Adrenal gland (tissue), 5 donors: ENCODE results near the gene AGPAT3.

Experiments used
- POLR2A ChIP-seq, 2 donors: fragments of 450-650 bp; IDR thresholded peaks; one replicate each; pipeline ENCODE4 v1.6.1; 2017; ENCODE audit warnings: antibody characterized with exemption in 2 of 2, mild to moderate bottlenecking in 2 of 2, moderate library complexity in 1 of 2
- TF ChIP-seq, protein P1 (sequence below), 6 experiments: fragments of 450-650 bp in 4 of 6; fragments of 200-600 bp in 2 of 6; sonication (generic) in 1 of 6; IDR thresholded peaks; 1 replicate in 5 of 6; 2 replicates in 1 of 6; pipeline versions ENCODE4 v1.5.1 to v1.8.0; 2016 to 2021; ENCODE audit warnings: antibody characterized with exemption in 6 of 6, mild to moderate bottlenecking in 2 of 6, moderate library complexity in 1 of 6
- donor health status: DM: no; HTN: no; CAD: no.

DNA sequence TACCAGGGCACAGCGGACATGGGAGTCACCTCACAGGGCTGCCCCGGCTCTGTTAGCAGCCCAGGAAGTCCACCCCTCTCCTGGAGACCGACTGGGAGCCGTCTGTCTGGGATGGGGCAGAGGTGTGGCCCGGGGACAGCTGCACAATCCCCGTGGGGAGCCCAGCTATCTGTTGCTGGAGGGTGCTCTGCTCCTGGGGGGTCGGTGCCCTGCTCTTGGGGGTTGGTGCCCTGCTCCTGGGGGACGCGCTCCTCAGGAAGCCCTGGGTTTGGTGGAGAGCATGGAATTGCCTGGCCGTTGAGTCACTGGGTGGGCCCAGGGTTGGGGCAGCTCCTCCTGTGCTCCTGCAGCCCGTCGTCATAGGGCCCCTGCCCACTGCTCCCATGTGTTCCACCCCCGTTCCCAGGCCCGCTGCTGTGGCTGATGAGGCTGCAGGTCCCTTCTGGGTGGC is 39.3 kb downstream of the AGPAT3 start:
- TF ChIP-seq, protein P1, sequence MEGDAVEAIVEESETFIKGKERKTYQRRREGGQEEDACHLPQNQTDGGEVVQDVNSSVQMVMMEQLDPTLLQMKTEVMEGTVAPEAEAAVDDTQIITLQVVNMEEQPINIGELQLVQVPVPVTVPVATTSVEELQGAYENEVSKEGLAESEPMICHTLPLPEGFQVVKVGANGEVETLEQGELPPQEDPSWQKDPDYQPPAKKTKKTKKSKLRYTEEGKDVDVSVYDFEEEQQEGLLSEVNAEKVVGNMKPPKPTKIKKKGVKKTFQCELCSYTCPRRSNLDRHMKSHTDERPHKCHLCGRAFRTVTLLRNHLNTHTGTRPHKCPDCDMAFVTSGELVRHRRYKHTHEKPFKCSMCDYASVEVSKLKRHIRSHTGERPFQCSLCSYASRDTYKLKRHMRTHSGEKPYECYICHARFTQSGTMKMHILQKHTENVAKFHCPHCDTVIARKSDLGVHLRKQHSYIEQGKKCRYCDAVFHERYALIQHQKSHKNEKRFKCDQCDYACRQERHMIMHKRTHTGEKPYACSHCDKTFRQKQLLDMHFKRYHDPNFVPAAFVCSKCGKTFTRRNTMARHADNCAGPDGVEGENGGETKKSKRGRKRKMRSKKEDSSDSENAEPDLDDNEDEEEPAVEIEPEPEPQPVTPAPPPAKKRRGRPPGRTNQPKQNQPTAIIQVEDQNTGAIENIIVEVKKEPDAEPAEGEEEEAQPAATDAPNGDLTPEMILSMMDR (IDR thresholded peaks at IDR 0.05) = no peak
- no peak for TF ChIP-seq POLR2A (IDR thresholded peaks at IDR 0.05)
